Thoracic aorta (tissue), 2 donors: ENCODE data around the gene RFC2. TPM values are rescaled to one million over a fixed set of nuclear protein-coding genes. Genes with fewer than 3 reads are reported as not detected.
"Not testable (repeated sequence)": the region's sequence is repeated elsewhere in the genome, so short reads cannot be mapped to it uniquely, and the experiment has no call there.

ENCODE experiments used
- ATAC-seq: fragments of 150-250 bp; one replicate; pipeline ENCODE4 v1.8.0; 2017; ENCODE audit warnings: low read depth; ENCODE audit not compliant: insufficient number of reproducible peaks, low FRiP score
- DNase-seq: peaks from one replicate; pipeline ENCODE4 v3.0.0-alpha.2; 2020; ENCODE audit warnings: low spot score
- H3K27ac ChIP-seq, 2 donors: fragments of 200-600 bp; sonication (generic); 1 replicate in 1 of 2; 2 replicates in 1 of 2; pipeline ENCODE4 v1.5.1; 2016; ENCODE audit warnings: mild to moderate bottlenecking in 2 of 2, moderate library complexity in 2 of 2
- H3K27me3 ChIP-seq: fragments of 200-600 bp; sonication (generic); replicated peaks from 2 replicates; pipeline ENCODE4 v1.6.0; 2016; ENCODE audit warnings: mild to moderate bottlenecking; ENCODE audit not compliant: insufficient read depth
- H3K36me3 ChIP-seq: fragments of 200-600 bp; sonication (generic); one replicate; pipeline ENCODE4 v1.5.1; 2016
- H3K4me1 ChIP-seq, 2 donors: fragments of 200-600 bp; sonication (generic); 1 replicate in 1 of 2; 2 replicates in 1 of 2; pipeline versions ENCODE4 v1.5.1 to v1.6.0; 2016; ENCODE audit warnings: low read depth in 2 of 2, mild to moderate bottlenecking in 1 of 2; ENCODE audit not compliant: control insufficient read depth in 1 of 2
- H3K4me3 ChIP-seq: fragments of 200-600 bp; sonication (generic); 2 replicates; pipeline ENCODE4 v1.5.1; 2016; ENCODE audit warnings: mild to moderate bottlenecking
- H3K9me3 ChIP-seq: fragments of 200-600 bp; sonication (generic); 2 replicates; pipeline ENCODE4 v1.5.1; 2016
- CTCF ChIP-seq: fragments of 200-600 bp; sonication (generic); IDR thresholded peaks from one replicate; pipeline ENCODE4 v1.5.1; 2019; ENCODE audit warnings: antibody characterized with exemption
- total RNA-seq, 2 donors: library from RNA; depleted of rRNA; stranded (reverse); fragments of >200 nt; gene quantifications; one replicate each; pipeline versions ENCODE4 v1.1.0 to v1.2.3, GENCODE V29; 2016

The RFC2 gene
- total RNA-seq, 2 donors from 2014 or later, result 9.5 to 15.2 TPM

GRCh38 chr7:74262639-74263398, 8.6 kb upstream of the RFC2 start:
- ATAC-seq (no peak), DNase-seq (no peak)
- Histone ChIP-seq H3K9me3 (no peaks in the 10 kb centered on the region), H3K27ac (no peak overlapping the region), H3K36me3 (no peaks in the 10 kb centered on the region), H3K27me3 (no peaks in the 10 kb centered on the region), H3K4me1 (no peaks in the 10 kb centered on the region), H3K4me3 (no peak overlapping the region)
- no peak for TF ChIP-seq CTCF

- H3K27ac ChIP-seq, result no peak overlapping the region
- no peak overlapping the region for H3K4me3 ChIP-seq
- DNase-seq, result no peak
- peaks cover 20 to 27% of the 10 kb centered on the region in 2 donors for H3K4me1 ChIP-seq
- H3K9me3 ChIP-seq, result no peaks in the 10 kb centered on the region
- TF ChIP-seq CTCF, result no peak
- H3K36me3 ChIP-seq, result no peaks in the 10 kb centered on the region
- no peaks in the 10 kb centered on the region for H3K27me3 ChIP-seq
- ATAC-seq, result no peak
Observed at GRCh38 chr7:74258639-74259038, 4.4 kb upstream of the RFC2 start.

- DNase-seq, result no peak
- peak; percentile 34 for ATAC-seq
- TF ChIP-seq CTCF, result no peak
- H3K27me3 ChIP-seq, result no peaks in the 10 kb centered on the region
- no peaks in the 10 kb centered on the region for H3K36me3 ChIP-seq
- H3K4me3 ChIP-seq, result peak overlapping the region; percentile 6
- H3K4me1 ChIP-seq, result peaks cover 25 to 36% of the 10 kb centered on the region in 2 donors
- peak overlapping the region; percentile 43 to 91 for H3K27ac ChIP-seq
- H3K9me3 ChIP-seq, result no peaks in the 10 kb centered on the region
Observed at GRCh38 chr7:74256491-74257408, 2.6 kb upstream of the RFC2 start.

DNA sequence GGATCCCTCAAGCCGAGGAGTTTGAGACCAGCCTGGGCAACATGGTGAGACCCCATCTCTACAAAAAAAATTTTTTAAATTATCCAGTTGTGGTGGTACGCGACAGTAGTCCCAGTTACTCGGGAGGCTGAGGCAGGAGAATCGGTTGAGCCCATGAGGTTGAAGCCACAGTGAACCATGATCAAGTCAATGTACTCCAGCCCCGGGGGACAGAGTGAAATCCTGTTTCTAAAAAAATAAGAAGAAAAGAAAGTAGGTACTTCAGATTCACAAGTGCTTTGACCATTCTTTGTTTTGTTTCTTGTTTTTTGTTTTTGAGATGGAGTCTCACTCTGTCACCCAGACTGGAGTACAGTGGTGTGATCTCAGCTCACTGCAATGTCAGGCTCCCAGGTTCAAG, 1.3 kb upstream of the RFC2 start:
- H3K9me3 ChIP-seq, H3K27me3 ChIP-seq, H3K36me3 ChIP-seq, ATAC-seq, DNase-seq: not testable (repeated sequence)
- peaks cover 25 to 36% of the 10 kb centered on the region in 2 donors for H3K4me1 ChIP-seq
- peak overlapping the region; percentile 75 for H3K4me3 ChIP-seq
- H3K27ac ChIP-seq, result peak overlapping the region; percentile 85 to 91

DNA sequence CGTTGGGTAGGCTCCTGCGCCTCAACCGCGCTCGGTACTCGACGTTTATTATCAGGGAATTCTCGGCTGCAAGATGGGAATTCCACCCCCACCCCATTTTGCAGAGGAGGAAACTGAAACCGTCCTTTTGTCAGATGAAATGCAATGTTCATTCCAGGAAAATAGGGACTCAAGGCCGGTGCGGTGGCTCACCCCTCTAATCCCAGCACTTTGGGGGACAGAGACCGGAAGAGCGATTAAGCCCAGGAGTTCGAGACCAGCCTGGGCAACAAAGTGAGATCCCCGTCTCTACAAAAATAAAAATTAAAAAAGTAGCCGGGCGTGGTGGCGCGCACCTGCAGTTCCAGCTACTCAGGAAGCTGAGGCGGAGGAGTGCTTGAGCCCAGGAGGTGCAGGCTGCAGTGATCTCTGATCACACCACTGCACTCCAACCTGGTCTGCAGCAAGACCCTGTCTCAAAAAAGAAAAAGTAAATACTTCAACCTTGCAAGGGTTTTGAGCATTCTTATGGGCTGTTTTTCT, 720 bp upstream of the RFC2 start:
- Histone ChIP-seq H3K36me3 (peaks cover 10% of the 10 kb centered on the region), H3K9me3 (no peaks in the 10 kb centered on the region)

More for the DNA sequence above, 720 bp upstream of the RFC2 start:
- peaks cover 25 to 36% of the 10 kb centered on the region in 2 donors for H3K4me1 ChIP-seq
- no peak for DNase-seq
- peak overlapping the region; percentile 75 for H3K4me3 ChIP-seq
- peak overlapping the region; percentile 85 to 91 for H3K27ac ChIP-seq
- no peaks in the 10 kb centered on the region for H3K27me3 ChIP-seq
- no peak for TF ChIP-seq CTCF
- no peak for ATAC-seq
